WTC11 (cell line): ENCODE results near the gene CRIP2. TPM values are rescaled to one million over a fixed set of nuclear protein-coding genes. Genes with fewer than 3 reads are reported as not detected.

Experiments
- ATAC-seq: fragments of 200-7000 bp; cut with Tn5 transposase; 2 replicates; pipeline ENCODE4 v1.10.0; 2021; ENCODE audit warnings: mild to moderate bottlenecking, moderate library complexity
- CTCF ChIA-PET: fragments of 300-600 bp; sonication (Branson Sonifier 250); formaldehyde crosslinking; loops from one replicate; lab custom pipeline; 2021; ENCODE audit warnings: antibody characterized with exemption; lab: Charles Lee
- POLR2A ChIA-PET: fragments of 350-600 bp; sonication (Branson Sonifier 250); formaldehyde crosslinking; loops from one replicate; lab custom pipeline; 2021; ENCODE audit warnings: antibody characterized with exemption; lab: Charles Lee
- DNase-seq: peaks from one replicate; pipeline ENCODE4 v3.0.0; 2021; ENCODE audit warnings: low spot score
- H3K27ac Mint-ChIP-seq: 2 replicates; pipeline ENCODE4 v1.8.0; 2021; ENCODE audit warnings: mixed read lengths
- H3K27me3 Mint-ChIP-seq: 2 replicates; pipeline ENCODE4 v1.8.0; 2021; ENCODE audit warnings: low read depth, mild to moderate bottlenecking, moderate library complexity, mixed read lengths
- H3K36me3 Mint-ChIP-seq: 2 replicates; pipeline ENCODE4 v1.8.0; 2021; ENCODE audit warnings: mixed read lengths
- H3K4me1 Mint-ChIP-seq: 2 replicates; pipeline ENCODE4 v1.8.0; 2022; ENCODE audit warnings: mixed read lengths
- H3K4me3 Mint-ChIP-seq: 2 replicates; pipeline ENCODE4 v1.8.0; 2021; ENCODE audit warnings: mild to moderate bottlenecking, moderate library complexity, mixed read lengths
- H3K9me3 Mint-ChIP-seq: 2 replicates; pipeline ENCODE4 v1.8.0; 2021; ENCODE audit warnings: mixed read lengths
- ATF2 ChIP-seq: sonication (generic); formaldehyde crosslinking; IDR thresholded peaks from 2 replicates; pipeline ENCODE4 v1.8.1; 2022; ENCODE audit warnings: low read depth, missing genetic modification reagents, borderline replicate concordance
- EMX1 ChIP-seq: fragments of 250-450 bp; sonication (Bioruptor Pico); IDR thresholded peaks from 2 replicates; pipeline ENCODE4 v1.8.0; 2021; ENCODE audit warnings: mild to moderate bottlenecking
- ETV6 ChIP-seq: sonication (generic); formaldehyde crosslinking; IDR thresholded peaks from 2 replicates; pipeline ENCODE4 v1.8.1; 2022; ENCODE audit warnings: mild to moderate bottlenecking, missing genetic modification reagents
- FOXJ3 ChIP-seq: sonication (generic); formaldehyde crosslinking; IDR thresholded peaks from 2 replicates; pipeline ENCODE4 v1.9.0; 2021; ENCODE audit warnings: missing genetic modification reagents, mild to moderate bottlenecking, borderline replicate concordance
- GABPB1 ChIP-seq: sonication (generic); formaldehyde crosslinking; IDR thresholded peaks from 2 replicates; pipeline ENCODE4 v1.8.1; 2023; ENCODE audit warnings: mild to moderate bottlenecking, missing genetic modification reagents
- HMGXB4 ChIP-seq: sonication (generic); formaldehyde crosslinking; IDR thresholded peaks from 2 replicates; pipeline ENCODE4 v1.8.1; 2023; ENCODE audit warnings: mild to moderate bottlenecking, moderate library complexity, missing genetic modification reagents
- JAZF1 ChIP-seq: fragments of 250-450 bp; sonication (Bioruptor Pico); IDR thresholded peaks from 2 replicates; pipeline ENCODE4 v1.9.0; 2021; ENCODE audit warnings: moderate library complexity, mild to moderate bottlenecking, inconsistent platforms
- KAT7 ChIP-seq: sonication (generic); formaldehyde crosslinking; IDR thresholded peaks from 2 replicates; pipeline ENCODE4 v1.8.1; 2023; ENCODE audit warnings: missing genetic modification reagents, mild to moderate bottlenecking, borderline replicate concordance
- MXD4 ChIP-seq: fragments of 250-450 bp; sonication (Bioruptor Pico); IDR thresholded peaks from 2 replicates; pipeline ENCODE4 v1.8.0; 2021; ENCODE audit warnings: mild to moderate bottlenecking, moderate library complexity, borderline replicate concordance
- NR3C1 ChIP-seq: sonication (generic); formaldehyde crosslinking; conservative IDR thresholded peaks from 2 replicates; pipeline ENCODE4 v1.8.1; 2023; ENCODE audit warnings: low read depth, mild to moderate bottlenecking, missing genetic modification reagents
- RELA ChIP-seq: sonication (generic); formaldehyde crosslinking; IDR thresholded peaks from 2 replicates; pipeline ENCODE4 v1.8.1; 2022; ENCODE audit warnings: missing genetic modification reagents, mild to moderate bottlenecking, borderline replicate concordance
- USF2 ChIP-seq: sonication (generic); formaldehyde crosslinking; IDR thresholded peaks from 2 replicates; pipeline ENCODE4 v1.8.1; 2023; ENCODE audit warnings: mild to moderate bottlenecking, missing genetic modification reagents, moderate library complexity
- ZNF219 ChIP-seq: sonication (generic); formaldehyde crosslinking; IDR thresholded peaks from 2 replicates; pipeline ENCODE4 v1.8.0; 2023; ENCODE audit warnings: missing genetic modification reagents, mild to moderate bottlenecking, borderline replicate concordance
- ZNF416 ChIP-seq: fragments of 250-450 bp; sonication (Bioruptor Pico); IDR thresholded peaks from 2 replicates; pipeline ENCODE4 v1.9.0; 2021; ENCODE audit warnings: mild to moderate bottlenecking, inconsistent platforms
- ZNF512 ChIP-seq: sonication (generic); formaldehyde crosslinking; IDR thresholded peaks from 2 replicates; pipeline ENCODE4 v1.8.1; 2022; ENCODE audit warnings: missing genetic modification reagents, borderline replicate concordance
- total RNA-seq: library from RNA; stranded (reverse); gene quantifications from 3 replicates; pipeline ENCODE4 v1.2.3, GENCODE V29; 2021
- TF ChIP-seq, protein P1 (sequence below): sonication (generic); formaldehyde crosslinking; IDR thresholded peaks from 2 replicates; pipeline ENCODE4 v1.8.1; 2022; ENCODE audit warnings: mild to moderate bottlenecking, missing genetic modification reagents, moderate library complexity, borderline replicate concordance
- TF ChIP-seq, protein P2 (sequence below): sonication (generic); formaldehyde crosslinking; IDR thresholded peaks from 2 replicates; pipeline ENCODE4 v1.8.1; 2022; ENCODE audit warnings: mild to moderate bottlenecking, moderate library complexity, missing genetic modification reagents
- TF ChIP-seq, protein P3 (sequence below): sonication (generic); formaldehyde crosslinking; IDR thresholded peaks from 2 replicates; pipeline ENCODE4 v1.8.1; 2023; ENCODE audit warnings: mild to moderate bottlenecking, missing genetic modification reagents, moderate library complexity

Gene CRIP2
- total RNA-seq, 1 experiment from 2014 or later = 5.4 TPM

GRCh38 chr14:105467249-105467941, 7.2 kb upstream of the CRIP2 start:
- H3K27ac Mint-ChIP-seq = no peak overlapping the region
- H3K9me3 Mint-ChIP-seq = no peaks in the 10 kb centered on the region
- no peaks in the 10 kb centered on the region for H3K4me1 Mint-ChIP-seq
- no peaks in the 10 kb centered on the region for H3K27me3 Mint-ChIP-seq
- DNase-seq (no peak), ATAC-seq (no peak)
- no peak for TF ChIP-seq KAT7 (CRISPR knock-in tag)
- H3K4me3 Mint-ChIP-seq = no peak overlapping the region
- ChIA-PET POLR2A (interaction anchor here (1.0 kb wide), 1 partner anchor 38 kb away, joined by 3 read pairs; no protein-coding TSS in a partner anchor), CTCF (interaction anchor here (3.1 to 7.2 kb wide), 2 partner anchors 15 to 19 kb away, joined by 12 to 116 read pairs; no protein-coding TSS in a partner anchor)
- peaks cover 9% of the 10 kb centered on the region; the same call in 1 of the 2 replicates for H3K36me3 Mint-ChIP-seq

DNA sequence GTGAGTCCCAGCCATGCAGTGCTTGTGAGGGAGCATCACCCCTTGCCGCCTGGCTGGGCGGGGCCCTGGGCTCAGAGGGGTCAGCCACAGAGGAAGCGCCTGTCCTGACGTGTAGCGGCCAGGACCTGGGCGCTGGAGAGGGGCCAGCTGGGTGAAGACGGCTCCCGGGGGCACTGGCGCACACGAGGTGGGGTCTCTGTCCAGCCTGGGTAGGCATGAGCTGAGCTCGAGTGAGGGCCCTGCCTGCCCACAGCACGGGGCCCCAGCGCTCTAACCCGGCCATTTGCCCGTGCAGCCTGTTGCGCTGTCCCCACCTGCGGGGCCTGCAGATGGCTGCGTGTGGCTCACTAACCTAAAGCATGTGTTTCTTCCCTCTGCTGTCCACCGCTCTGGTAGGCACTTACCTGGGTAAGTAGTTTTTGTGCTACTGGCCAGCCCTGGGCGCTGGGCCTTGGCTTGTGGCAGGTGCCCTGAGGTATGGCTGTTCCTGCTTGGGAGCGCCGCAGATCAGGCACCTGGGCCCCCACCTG, 6.6 kb upstream of the CRIP2 start:
- CTCF ChIA-PET = interaction anchor here (3.1 to 7.2 kb wide), 3 partner anchors 14 to 22 kb away, joined by 12 to 116 read pairs (median 49); partner anchors contain the start of gene TEDC1
- no peak overlapping the region for H3K4me3 Mint-ChIP-seq
- POLR2A ChIA-PET = interaction anchor here (1.0 kb wide), 1 partner anchor 38 kb away, joined by 3 read pairs; no protein-coding TSS in a partner anchor
- no peaks in the 10 kb centered on the region for H3K4me1 Mint-ChIP-seq
- peaks cover 7% of the 10 kb centered on the region; the same call in 1 of the 2 replicates for H3K36me3 Mint-ChIP-seq
- H3K9me3 Mint-ChIP-seq = no peaks in the 10 kb centered on the region
- no peaks in the 10 kb centered on the region for H3K27me3 Mint-ChIP-seq
- DNase-seq = no peak
- no peak for TF ChIP-seq ATF2 (CRISPR knock-in tag)
- TF ChIP-seq ZNF512 (CRISPR knock-in tag) = no peak
- TF ChIP-seq, protein P1, sequence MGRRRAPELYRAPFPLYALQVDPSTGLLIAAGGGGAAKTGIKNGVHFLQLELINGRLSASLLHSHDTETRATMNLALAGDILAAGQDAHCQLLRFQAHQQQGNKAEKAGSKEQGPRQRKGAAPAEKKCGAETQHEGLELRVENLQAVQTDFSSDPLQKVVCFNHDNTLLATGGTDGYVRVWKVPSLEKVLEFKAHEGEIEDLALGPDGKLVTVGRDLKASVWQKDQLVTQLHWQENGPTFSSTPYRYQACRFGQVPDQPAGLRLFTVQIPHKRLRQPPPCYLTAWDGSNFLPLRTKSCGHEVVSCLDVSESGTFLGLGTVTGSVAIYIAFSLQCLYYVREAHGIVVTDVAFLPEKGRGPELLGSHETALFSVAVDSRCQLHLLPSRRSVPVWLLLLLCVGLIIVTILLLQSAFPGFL = no peak
- no peak for TF ChIP-seq FOXJ3 (CRISPR knock-in tag)
- no peak for TF ChIP-seq HMGXB4 (CRISPR knock-in tag)
- TF ChIP-seq USF2 (CRISPR knock-in tag) = no peak
- TF ChIP-seq, protein P2, sequence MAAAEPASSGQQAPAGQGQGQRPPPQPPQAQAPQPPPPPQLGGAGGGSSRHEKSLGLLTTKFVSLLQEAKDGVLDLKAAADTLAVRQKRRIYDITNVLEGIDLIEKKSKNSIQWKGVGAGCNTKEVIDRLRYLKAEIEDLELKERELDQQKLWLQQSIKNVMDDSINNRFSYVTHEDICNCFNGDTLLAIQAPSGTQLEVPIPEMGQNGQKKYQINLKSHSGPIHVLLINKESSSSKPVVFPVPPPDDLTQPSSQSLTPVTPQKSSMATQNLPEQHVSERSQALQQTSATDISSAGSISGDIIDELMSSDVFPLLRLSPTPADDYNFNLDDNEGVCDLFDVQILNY (CRISPR knock-in tag) = no peak
- no peak for TF ChIP-seq ETV6 (CRISPR knock-in tag)
- TF ChIP-seq RELA = no peak
- no peak for TF ChIP-seq NR3C1
- TF ChIP-seq EMX1 (CRISPR knock-in tag) = no peak
- TF ChIP-seq ZNF219 (CRISPR knock-in tag) = no peak
- TF ChIP-seq, protein P3, sequence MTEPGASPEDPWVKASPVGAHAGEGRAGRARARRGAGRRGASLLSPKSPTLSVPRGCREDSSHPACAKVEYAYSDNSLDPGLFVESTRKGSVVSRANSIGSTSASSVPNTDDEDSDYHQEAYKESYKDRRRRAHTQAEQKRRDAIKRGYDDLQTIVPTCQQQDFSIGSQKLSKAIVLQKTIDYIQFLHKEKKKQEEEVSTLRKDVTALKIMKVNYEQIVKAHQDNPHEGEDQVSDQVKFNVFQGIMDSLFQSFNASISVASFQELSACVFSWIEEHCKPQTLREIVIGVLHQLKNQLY (CRISPR knock-in tag) = no peak
- TF ChIP-seq JAZF1 (CRISPR knock-in tag) = no peak
- no peak for TF ChIP-seq GABPB1
- no peak for TF ChIP-seq MXD4 (CRISPR knock-in tag)
- no peak for TF ChIP-seq ZNF416 (CRISPR knock-in tag)
- no peak for ATAC-seq
- no peak overlapping the region for H3K27ac Mint-ChIP-seq
